HL-60/S4 treated with phorbol 12-myristate 13-acetate at 8.2 ng/mL for 4 days and 3 days (cell line): Measurements from ENCODE around the gene ARX.

Experiments used
- in situ Hi-C: fragments of 300-500 bp; cut with MboI; formaldehyde crosslinking; loops from 2 replicates; pipeline ENCODE4 v1.15.0; 2022; ENCODE audit warnings: low sequenced_read_pairs

Gene ARX

DNA sequence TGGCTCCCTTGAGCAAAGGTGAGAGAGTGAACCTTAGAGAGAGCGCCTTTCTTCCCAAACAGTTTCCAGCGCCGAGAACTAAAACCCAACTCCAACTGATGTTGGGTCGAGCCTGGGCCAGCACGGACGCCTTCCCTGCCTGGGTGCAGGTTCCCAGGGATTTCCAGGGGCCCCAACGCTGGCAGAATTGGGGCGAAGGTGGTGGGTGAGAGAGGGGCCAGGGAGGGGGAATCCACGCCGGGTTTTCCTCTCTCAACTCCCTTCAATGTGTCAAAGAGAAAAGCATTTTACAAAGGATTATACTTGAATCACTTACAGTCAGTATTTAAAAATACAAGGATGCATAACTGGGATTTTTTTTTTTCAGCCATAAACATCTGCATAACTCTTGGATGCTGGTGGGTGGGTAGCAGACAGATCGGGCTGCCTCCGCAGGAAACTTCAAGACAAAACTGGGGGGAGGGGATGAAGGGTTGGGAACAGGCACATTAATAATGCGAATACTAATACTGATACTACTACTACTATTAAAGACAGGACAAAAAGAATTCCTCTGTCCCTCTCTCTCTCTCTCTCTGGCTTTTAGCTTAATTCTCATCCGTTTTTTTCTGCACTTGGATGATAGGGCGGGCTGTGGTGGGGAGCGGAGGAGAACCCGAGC, 1.3 kb upstream of the ARX start:
- in situ Hi-C loops, result no loop called here

DNA sequence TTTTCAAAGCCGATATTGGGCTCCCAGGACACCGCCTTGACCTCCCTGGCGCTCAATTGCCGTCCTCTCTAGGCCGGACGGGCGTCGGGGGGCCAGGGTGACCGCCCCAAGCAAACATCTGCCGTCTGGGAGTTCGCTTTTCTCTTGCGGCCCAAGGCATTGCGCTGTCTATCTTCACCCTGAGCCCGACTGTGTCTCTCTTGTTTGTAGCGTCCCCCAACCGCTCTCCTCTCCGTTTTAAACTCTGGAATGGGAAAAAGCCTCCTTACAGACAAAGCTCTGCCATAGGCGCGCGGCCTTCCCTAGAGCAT, 551 bp upstream of the ARX start:
- in situ Hi-C loops, result no loop called here

DNA sequence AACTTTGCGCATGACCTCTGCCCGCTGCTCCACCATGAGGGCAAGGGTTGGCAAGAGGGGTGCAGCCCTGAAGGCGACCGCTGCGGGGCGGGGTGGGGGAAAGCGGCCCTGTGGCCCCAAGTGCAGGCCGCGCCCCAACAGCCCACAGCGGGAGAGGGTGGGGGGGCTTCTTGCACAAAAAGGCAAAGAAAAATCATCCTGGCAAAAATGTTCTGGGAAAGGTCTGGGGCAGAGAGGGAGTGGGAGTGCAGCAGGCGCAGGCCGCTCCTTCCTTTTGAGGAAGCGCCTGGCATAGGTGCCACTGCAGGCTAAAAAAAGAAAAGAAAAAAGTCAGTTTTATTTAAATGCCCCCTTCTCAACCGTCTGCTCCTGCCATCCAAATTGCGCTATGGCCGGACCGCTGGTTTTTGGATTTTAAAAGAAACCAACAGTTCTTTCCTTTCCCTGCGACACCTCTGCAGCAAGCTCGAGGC, 1.4 kb downstream of the ARX start:
- in situ Hi-C loops, result no loop called here

DNA sequence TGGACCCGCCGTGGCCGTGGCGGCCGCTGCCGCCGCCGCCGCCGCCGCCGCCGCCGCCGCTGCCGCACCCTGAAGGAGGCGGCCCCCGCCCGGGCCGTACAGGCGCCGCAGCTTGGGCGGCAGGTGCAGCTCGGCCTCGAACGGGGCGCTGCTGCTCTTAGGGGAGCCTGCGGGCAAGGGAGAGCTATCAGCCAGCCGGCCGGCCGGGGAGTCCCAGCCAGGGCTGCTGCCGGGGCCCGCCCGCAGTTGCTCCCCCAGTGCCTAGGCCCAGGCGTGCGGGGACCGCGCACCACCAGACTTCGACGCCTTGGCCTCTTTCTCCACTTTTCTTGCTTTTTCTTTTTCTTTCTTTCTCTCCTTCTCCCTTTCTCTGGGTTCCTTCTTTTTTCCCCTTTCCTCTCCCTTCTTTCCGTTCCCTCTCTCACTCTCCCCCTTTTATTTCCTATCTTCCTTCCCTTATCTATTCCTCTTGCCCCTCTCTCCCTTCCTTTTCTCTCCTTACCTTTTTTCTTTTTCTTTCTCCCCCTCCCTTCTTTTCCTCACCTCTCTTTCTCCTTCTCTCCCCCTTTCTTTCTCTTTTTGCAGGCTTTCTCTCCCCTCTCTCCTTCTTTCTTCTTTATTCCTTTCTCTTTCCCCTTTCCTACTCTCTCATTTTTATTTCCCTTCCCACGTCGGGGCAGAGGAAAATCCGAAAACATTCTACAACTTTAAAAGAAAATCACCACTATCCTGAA, 2.0 kb downstream of the ARX start:
- in situ Hi-C loops, result no loop called here

DNA sequence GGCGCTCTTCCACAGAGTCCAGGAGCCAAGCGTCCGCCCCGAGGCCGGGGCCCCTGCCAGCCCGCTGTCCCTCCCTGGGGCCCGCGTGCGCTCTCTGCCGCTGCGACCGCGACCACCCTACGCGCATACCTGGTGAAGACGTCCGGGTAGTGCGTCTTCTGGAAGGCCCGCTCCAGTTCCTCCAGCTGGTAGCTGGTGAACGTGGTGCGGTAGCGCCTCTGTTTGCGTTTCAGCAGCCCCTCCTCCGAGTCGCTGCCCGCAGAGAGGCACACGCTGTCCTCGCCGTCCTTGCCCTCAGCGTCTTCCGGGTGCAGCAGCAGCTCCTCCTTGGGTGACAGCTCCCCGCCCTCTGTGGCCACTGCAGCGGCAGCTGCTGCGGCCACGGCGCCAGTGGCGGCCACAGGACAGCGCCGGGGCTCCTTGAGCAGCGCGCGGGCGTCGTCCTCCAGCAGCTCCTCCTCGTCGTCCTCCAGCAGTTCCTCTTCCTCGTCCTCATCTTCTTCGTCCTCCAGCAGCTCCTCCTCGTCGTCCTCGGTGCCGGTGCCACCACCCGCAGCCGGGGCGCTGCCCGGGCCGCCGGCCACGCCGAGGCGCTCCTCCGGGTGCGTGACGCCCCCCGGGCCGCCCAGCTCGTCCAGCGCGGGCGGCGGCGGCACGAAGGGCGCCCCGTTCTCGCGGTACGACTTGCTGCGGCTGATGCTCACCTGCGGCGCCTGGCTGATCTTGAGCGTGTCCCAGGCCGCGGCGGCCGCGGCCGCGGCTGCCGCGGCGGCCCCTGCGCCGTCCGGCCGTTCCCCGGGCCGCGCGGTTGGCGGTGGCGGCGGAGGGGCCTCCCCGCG, 2.8 kb downstream of the ARX start:
- in situ Hi-C loops, result no loop called here

DNA sequence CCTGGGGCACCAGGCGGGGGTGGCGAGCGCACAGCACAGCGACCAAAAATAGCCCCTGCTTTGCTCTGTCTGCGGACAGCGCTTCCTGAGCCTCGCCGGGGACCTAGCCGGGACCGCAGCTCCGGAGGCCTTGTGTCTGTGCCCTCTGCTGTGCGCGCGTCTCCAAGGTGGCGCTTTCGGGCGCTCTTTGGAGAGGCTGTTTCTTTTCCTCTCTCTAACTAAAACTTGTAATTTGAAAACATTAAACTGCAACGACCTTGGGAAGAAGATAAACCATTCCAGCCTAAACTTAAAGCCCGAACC, 3.4 kb downstream of the ARX start:
- in situ Hi-C loops, result no loop called here

DNA sequence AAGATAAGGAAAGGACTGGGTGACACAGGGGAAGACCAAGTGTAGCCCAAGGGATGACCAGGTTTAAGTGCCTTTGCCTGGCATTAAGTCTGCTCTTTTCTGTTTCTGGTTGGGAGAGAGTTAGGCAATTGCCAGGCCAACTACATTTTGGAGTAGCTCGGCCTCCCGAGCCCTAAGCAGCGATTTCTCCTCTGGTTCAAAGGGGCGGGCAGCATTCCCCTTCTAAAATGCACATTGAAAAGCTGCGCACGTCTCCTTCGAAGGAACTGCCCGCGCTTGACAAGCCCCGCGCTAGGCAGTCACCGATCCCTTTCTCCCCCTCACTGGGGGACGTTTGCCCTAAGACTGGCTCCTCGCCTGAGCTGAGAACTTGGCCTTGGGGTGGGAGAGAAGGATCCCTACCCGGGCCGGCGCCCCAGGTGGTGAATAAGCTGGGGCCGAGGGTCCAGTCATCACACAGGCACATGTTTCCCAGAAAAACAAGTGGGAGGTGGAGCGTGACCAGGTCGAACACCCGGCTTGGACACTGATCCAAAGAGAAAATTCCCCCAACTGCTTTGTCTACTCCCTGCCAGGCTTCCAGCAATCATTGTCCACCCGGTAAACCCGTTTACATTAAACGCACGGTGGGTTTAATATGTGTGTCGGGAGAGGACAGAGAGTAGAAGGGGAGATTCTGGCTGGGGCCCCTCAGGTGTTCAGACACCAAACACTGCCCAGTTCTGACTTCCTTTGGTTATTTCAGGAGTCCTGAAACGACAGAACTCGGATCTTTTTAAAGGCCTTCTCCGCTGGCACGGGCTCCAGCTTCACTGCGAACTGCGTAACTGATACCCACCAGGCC, 4.0 kb downstream of the ARX start:
- in situ Hi-C loops, result no loop called here

DNA sequence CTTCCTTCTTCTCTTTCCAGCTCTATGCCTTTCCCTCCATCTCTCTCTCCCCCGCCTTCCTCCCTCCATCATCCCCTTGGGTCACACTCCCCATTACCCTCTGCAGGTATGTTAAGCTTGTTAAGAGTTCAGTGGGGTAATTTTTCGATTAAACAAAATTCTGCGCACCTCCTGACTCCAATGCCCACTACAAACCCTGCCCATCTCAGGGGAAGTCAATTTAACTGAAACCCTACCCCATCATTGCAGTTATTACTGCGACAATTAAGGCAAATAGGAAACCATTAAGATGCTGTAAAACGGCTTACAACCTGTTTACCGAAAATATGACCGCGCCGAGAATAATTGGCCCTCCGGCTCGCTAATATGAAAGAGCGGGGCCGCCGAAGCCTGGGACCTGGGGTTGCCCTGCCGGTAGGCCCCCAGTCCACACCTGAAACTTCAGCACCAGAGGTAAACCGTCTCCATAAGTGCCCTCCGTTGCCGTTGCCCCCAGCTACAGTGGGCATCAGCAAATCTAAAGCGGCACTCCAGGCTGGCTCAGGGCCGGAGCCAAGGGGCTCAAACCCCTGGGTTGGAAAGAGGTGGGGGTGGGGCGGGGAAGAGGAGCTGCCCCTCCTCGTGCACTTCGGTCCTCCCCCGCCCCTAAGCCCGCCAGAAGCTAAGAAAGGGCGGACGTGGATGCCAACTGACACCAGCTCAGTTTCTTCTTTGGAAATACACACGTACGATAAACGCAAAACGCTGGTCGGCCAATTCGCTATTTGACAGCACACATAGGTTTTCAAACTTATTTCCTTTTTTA, 4.8 kb downstream of the ARX start:
- in situ Hi-C loops, result no loop called here

DNA sequence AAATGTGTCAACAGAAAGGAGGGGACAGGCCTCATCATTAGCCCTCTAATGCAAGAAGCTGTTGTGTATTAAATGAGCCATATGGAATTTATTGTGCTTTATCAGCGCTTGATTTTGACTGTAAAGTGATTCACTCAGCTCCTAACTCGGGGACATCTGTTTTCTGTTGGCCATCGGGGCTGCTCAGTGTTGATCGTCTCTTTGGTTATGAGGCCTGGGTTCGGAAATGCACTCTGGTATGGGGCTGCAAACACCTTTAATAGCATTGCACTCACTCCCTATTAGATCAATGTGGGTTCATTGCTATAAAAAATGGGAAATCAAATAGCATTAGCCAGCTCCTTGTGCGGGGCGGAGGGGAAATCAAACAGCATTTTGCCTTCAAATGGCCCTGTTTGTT, 6.4 kb downstream of the ARX start:
- in situ Hi-C loops, result no loop called here

DNA sequence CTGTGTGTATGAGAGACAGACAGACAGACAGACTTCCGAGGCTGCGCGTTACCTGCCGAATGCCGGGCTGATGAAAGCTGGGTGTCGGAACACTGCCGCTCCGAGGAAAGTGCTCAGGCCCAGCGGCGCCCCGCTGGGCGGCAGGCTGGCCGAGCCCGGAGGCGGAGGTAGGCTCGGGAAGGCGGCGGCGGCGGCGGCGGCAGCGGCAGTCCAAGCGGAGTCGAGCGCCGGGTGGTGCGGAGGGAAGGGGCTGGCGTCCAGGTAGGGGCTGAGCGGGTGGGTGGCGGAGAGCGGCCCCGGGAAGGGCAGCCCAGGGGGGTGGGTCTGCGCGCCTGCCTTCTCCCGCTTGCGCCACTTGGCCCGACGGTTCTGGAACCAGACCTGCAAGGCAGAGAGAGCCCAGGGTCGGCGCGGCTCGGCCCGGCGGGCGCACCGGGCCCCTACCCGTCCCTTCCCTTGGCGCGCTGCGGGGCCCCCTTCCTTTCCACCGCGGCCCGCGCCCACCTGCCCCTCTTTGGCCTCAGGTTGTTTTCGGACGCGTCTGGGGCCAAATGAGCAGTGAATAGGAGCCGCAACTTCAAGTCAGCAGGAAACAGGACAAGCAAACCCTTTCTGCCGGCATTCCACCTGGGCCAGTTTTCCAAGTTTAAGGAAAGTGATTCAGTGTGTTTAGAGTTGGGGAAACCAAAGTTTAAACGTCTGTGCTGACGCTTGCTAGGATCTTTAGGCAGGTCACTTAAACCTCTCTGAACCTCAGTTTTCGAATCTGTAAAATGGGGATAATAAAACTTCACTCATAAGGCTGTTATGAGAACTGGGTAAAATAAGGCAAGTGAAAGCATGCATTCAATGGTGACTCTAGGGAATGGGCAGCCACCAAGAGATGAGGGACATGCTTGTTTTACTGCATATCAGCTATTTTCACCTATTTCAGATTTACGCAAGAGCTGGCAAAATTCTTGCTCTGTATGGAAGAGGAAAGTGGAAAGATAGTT, 8.4 kb downstream of the ARX start:
- in situ Hi-C loops, result no loop called here

DNA sequence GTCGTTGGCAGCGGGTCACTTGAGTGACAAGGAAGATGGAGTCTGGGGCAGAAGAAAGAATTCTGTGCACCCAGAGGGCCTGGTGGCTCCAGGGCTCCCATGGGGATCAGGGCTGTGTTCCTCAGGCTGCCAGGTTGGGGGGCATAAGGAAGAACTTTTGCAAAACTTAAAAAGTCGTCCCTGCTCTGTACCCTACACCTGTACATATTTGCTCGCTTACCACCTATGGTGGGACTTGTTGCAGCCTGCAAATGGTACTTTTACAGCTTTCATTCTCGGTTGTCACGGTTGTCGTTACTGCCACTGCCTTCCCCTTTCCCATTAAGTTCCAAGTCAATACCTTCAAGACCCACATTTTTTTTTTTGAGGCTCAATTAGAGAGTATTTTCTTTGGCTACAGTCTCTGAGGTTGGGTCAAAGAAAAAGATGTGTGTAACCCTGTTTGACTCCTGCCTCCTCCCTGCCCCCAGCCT, 9.1 kb downstream of the ARX start:
- in situ Hi-C loops, result no loop called here

DNA sequence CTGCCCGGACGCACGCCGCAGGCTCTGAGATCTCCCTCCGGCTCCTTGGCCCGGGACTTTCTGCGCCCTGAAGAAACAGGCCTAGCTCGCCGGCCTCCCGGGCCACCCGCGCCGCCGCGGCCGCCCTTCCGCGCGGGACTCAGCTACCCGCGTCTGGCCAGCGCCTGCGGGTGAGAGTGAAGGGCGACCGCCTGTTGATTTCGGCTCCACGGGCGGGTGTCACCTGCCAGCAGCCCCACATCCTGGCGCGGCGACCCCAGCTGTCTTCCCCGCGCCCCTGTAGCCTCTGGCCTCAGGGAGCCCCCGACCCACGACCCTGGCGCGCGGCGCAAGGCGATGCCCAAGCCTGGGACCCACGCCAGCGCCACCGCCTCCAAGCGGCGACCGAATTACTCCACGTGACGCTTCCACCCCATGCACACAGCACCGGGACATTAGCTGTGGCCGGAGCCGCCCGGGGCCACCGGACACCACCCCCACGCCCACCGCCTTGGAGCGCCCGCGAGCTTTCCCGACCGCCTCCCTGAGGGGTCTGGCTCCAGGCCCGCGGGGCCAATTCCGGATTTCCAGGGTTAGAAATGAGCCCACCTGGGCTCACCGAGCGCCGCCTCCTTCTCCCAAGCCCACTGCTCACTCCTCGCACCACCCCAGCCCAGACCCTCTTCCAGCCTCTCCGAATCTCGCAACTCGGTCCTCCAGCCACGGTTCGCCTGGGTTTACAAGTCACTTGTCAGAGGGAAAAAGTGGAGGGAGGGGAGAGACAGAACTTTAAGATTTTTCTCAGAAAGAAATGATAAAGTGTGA, 10.2 kb downstream of the ARX start:
- in situ Hi-C loops, result no loop called here

DNA sequence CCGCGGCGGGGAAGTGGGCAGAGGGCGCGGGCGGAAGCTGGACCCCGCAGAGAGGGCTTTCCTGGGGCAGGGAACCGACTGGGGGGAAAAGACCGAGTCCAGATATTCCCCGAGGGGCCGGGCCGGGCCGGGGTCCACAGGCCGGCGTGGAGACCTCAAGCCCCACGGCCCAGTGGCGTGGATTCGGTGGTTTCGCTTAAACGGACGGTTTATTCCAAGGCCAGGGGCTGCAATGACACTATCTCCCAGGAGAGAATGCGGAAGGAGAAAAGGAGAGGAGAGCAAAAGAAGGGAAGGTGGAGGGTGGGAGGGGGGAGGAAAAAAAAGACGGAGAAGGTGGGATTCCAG, 10.8 kb downstream of the ARX start:
- in situ Hi-C loops, result no loop called here

DNA sequence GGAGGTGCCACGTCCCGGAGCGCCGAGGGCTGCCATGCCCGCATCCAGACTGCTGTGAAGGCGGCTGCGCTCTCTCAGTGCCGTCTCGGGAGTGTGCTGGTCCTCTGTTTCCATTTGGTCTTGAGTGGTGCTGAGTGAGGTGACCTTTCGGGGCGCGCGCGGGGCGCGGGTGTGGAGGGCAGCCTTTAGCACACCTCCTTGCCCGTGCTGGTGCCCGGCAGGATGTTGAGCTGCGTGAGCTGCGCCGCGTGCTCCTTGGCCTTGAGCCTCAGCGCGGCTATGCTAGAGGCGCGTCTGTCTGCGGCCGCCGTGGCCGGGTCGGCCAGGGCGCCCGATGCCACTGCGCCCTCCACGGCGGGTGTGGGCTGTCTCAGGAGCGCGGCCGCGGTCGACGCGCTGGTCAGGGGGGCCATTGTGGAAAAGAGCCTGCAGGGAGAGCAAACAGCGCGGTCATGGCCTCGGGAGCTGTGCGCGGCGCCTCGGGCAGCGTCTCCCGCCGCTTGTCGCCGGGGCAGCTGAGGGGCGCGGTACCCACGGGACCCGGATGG, 11.2 kb downstream of the ARX start:
- in situ Hi-C loops, result no loop called here

DNA sequence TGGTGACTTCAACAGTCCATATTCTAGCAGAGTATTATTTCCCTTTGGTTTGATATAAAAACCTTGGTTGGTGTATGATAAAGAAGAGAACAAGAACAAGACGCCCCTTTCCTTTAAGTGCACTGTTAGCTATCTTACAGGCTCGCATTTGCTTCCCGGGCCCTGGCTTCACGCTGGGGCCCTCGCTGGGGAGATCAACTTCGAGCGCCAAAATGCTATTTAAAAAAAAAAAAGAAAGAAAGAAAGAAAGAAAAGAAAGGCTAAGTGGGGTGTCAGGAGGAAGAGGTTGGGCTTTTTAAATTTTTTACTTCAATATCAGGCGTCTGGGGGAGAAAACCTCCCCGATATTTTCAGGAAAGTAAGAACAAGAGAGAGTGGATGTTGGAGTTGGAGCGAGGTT, 11.7 kb downstream of the ARX start:
- in situ Hi-C loops, result no loop called here

DNA sequence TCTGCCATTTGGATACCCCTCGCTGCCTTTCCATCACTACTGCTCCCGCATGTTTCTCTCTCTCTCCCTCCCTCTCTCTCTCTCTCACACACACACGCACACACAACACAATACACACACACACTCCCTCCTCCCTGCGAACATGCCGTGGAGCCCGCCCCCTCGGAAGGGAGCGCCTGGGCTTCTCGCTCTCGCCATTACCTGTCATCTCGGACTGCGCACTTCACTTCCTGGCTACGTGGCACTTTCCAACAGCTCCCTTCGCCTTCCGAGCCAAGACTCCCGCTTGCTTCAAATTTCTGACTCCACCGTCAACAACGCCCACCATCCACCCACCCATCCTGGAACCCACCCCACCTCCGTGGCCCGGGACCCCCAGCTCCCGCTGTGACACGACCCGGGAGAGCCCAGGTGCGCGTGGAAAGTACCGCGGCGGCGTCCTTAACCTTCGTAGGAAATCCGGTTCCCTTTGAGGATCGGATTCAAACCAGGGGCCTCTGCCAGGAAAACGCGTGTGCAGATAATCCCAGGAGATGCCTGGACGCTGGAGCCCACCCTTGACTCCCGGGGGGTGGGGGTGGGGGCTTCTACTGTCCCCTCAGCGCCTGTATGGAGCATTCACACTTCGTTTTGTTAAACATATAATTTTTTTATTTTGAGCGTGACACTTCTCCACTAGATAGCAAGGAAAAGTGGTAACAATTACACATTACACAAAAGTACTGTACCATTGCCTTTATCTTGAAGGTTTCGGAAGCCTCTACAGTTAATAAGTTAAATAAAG, 12.5 kb downstream of the ARX start:
- in situ Hi-C loops, result no loop called here

DNA sequence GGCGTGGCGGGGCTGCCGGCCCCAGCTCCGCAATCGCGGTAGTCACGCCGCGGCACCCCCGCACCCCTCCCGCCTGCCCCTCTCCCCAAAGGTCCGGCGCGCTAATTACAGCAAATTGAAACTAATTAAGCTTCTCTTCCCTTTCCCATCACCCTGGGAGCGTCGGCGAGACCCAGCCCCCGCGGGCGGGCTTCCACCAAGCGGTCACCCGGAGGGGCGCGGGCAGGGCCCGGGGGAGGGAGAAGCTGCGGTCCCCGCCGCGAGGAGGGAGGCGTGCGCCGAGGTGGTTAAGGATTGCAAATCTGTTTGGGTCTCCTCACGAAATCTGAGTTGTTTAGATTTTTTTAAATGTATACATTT, 13.1 kb downstream of the ARX start:
- in situ Hi-C loops, result no loop called here
